ENCODE data around the gene EFCAB5. TPM values are rescaled to one million over a fixed set of nuclear protein-coding genes. Genes with fewer than 3 reads are reported as not detected.
A peak's percentile ranks its signal among the peaks of the same experiment; 100 is the strongest.

EFCAB5 gene
- total RNA-seq, 1 donor from 2014 or later: 0.29 TPM

GRCh38 chr17:30095507-30096244, 154.2 kb downstream of the EFCAB5 start:
- no peaks in the 10 kb centered on the region for H3K36me3 Mint-ChIP-seq
- H3K27ac Mint-ChIP-seq: no peak overlapping the region
- peaks cover 33% of the 10 kb centered on the region for H3K27me3 Mint-ChIP-seq
- no peak for DNase-seq (ENCODE audit: extremely low spot score, unreplicated experiment)
- no peaks in the 10 kb centered on the region for H3K9me3 Mint-ChIP-seq
- H3K4me3 Mint-ChIP-seq: no peak overlapping the region
- TF ChIP-seq, protein P1, sequence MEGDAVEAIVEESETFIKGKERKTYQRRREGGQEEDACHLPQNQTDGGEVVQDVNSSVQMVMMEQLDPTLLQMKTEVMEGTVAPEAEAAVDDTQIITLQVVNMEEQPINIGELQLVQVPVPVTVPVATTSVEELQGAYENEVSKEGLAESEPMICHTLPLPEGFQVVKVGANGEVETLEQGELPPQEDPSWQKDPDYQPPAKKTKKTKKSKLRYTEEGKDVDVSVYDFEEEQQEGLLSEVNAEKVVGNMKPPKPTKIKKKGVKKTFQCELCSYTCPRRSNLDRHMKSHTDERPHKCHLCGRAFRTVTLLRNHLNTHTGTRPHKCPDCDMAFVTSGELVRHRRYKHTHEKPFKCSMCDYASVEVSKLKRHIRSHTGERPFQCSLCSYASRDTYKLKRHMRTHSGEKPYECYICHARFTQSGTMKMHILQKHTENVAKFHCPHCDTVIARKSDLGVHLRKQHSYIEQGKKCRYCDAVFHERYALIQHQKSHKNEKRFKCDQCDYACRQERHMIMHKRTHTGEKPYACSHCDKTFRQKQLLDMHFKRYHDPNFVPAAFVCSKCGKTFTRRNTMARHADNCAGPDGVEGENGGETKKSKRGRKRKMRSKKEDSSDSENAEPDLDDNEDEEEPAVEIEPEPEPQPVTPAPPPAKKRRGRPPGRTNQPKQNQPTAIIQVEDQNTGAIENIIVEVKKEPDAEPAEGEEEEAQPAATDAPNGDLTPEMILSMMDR (conservative IDR thresholded peaks at IDR 0.05): peak; percentile 72
- no peaks in the 10 kb centered on the region for H3K4me1 Mint-ChIP-seq (ENCODE audit: unreplicated experiment)

GRCh38 chr17:30101686-30102390, 160.4 kb downstream of the EFCAB5 start:
- TF ChIP-seq, protein P1 (conservative IDR thresholded peaks at IDR 0.05): no peak
- H3K27ac Mint-ChIP-seq: no peak overlapping the region
- no peak for DNase-seq (ENCODE audit: extremely low spot score, unreplicated experiment)
- H3K4me3 Mint-ChIP-seq: no peak overlapping the region
- H3K27me3 Mint-ChIP-seq: peaks cover 5% of the 10 kb centered on the region
- no peaks in the 10 kb centered on the region for H3K9me3 Mint-ChIP-seq
- H3K36me3 Mint-ChIP-seq: no peaks in the 10 kb centered on the region
- peaks cover 6% of the 10 kb centered on the region for H3K4me1 Mint-ChIP-seq (ENCODE audit: unreplicated experiment)

- H3K27me3 Mint-ChIP-seq: peaks cover 3% of the 10 kb centered on the region
- no peak overlapping the region for H3K27ac Mint-ChIP-seq
These were observed 162.5 kb downstream of the EFCAB5 start for GRCh38 chr17:30103921-30104320.

GRCh38 chr17:30104575-30105339, 163.3 kb downstream of the EFCAB5 start:
- Mint-ChIP-seq H3K4me3 (peak overlapping the region; percentile 93), H3K27me3 (peaks cover 2% of the 10 kb centered on the region), H3K9me3 (no peaks in the 10 kb centered on the region), H3K27ac (peak overlapping the region; percentile 82), H3K36me3 (no peaks in the 10 kb centered on the region), H3K4me1 (ENCODE audit: unreplicated experiment) (peaks cover 6% of the 10 kb centered on the region)
- DNase-seq (ENCODE audit: extremely low spot score, unreplicated experiment): peak; percentile 79
- TF ChIP-seq, protein P1 (conservative IDR thresholded peaks at IDR 0.05): peak; percentile 97

More at GRCh38 chr17:30103921-30104320, 162.5 kb downstream of the EFCAB5 start:
- TF ChIP-seq, protein P1 (conservative IDR thresholded peaks at IDR 0.05): no peak
- H3K36me3 Mint-ChIP-seq: no peaks in the 10 kb centered on the region
- H3K4me1 Mint-ChIP-seq (ENCODE audit: unreplicated experiment): peaks cover 6% of the 10 kb centered on the region
- H3K9me3 Mint-ChIP-seq: no peaks in the 10 kb centered on the region
- no peak overlapping the region for H3K4me3 Mint-ChIP-seq
- DNase-seq (ENCODE audit: extremely low spot score, unreplicated experiment): no peak

- Mint-ChIP-seq H3K36me3 (peaks cover 3% of the 10 kb centered on the region), H3K27ac (no peak overlapping the region), H3K4me3 (no peak overlapping the region), H3K27me3 (peaks cover under 1% of the 10 kb centered on the region), H3K9me3 (no peaks in the 10 kb centered on the region), H3K4me1 (ENCODE audit: unreplicated experiment) (peaks cover 13% of the 10 kb centered on the region)
- no peak for DNase-seq (ENCODE audit: extremely low spot score, unreplicated experiment)
- TF ChIP-seq, protein P1 (conservative IDR thresholded peaks at IDR 0.05): no peak
These were observed 171.4 kb downstream of the EFCAB5 start for GRCh38 chr17:30112794-30113193.

Measured in type B pancreatic cell (in vitro differentiated cells).